ENCODE measurements around the gene CAPN11. TPM values are rescaled to one million over a fixed set of nuclear protein-coding genes. Genes with fewer than 3 reads are reported as not detected.

CAPN11 gene
- total RNA-seq, 1 experiment from 2014 or later, result not detected

DNA sequence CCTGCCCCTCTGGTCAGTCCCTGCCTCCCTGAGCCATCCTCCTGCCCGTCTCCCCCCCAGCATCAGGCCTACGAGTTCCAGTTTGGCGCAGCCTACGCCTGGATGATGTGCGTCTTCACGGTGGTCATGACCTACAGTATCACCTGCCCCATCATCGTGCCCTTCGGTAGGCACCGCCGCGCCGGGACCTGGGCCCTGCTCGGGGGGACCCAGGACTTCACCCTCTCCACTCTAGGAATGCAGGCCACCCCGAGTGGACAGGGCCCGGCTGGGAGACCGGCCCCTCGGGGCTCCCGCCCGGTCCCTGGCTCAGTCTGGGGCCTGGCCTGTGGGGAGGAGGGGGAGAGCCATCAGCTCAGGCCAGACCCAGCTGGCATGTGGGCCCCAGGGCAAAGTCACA is 6.1 kb upstream of the CAPN11 start:
- Histone ChIP-seq H3K79me2 (ENCODE audit: insufficient read depth, low read length) (no peaks in the 10 kb centered on the region), H3K27ac (ENCODE audit: low read depth, low read length) (no peak overlapping the region), H3K4me3 (replicated peaks in 1 of 2; ENCODE audit: low read depth in 1 of 2, low read length in 2 of 2) (no peak overlapping the region), H3K9ac (ENCODE audit: low read length) (no peak overlapping the region), H3K4me2 (ENCODE audit: low read length) (no peak overlapping the region), H3K9me3 (ENCODE audit: control insufficient read depth in 1 of 2, insufficient read depth in 1 of 2, low read depth in 1 of 2, low read length in 2 of 2) (no peaks in the 10 kb centered on the region), H4K20me1 (ENCODE audit: insufficient read depth) (no peaks in the 10 kb centered on the region), H3K36me3 (ENCODE audit: control insufficient read depth in 1 of 2, insufficient read depth in 2 of 2, low read length in 2 of 2) (peaks cover 7 to 8% of the 10 kb centered on the region in 2 experiments; a peak in 3 of 4 replicates), H3K4me1 (ENCODE audit: control insufficient read depth in 1 of 2, insufficient read depth in 2 of 2, low read length in 2 of 2) (peaks cover 0 to 6% of the 10 kb centered on the region in 2 experiments; a peak in 1 of 4 replicates), H2AFZ (ENCODE audit: low read depth, low read length, poor library complexity, severe bottlenecking) (no peak overlapping the region), H3K27me3 (ENCODE audit: insufficient read depth, low read length) (no peaks in the 10 kb centered on the region), H3K9me2 (ENCODE audit: insufficient read depth) (no peaks in the 10 kb centered on the region)
- ChIA-PET POLR2A (no interaction called here), RAD21 (ENCODE audit: low non-redundant PET in 1 of 2, low total read pairs in 2 of 2, uncharacterized antibody in 2 of 2, unreplicated experiment in 2 of 2) (no interaction called here), CTCF (interaction anchor here (0.9 kb wide), 1 partner anchor 56 kb away, joined by 3 read pairs; no protein-coding TSS in a partner anchor)
- DNase-seq (ENCODE audit: low read depth, low spot score) (no peak), ATAC-seq (no peak)
- intact Hi-C loops (cut with micrococcal nuclease), result no loop called here
- TF ChIP-seq, protein P1, sequence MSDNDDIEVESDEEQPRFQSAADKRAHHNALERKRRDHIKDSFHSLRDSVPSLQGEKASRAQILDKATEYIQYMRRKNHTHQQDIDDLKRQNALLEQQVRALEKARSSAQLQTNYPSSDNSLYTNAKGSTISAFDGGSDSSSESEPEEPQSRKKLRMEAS (IDR thresholded peaks at IDR 0.05), result no peak
- TF ChIP-seq POLR2AphosphoS5 (IDR thresholded peaks at IDR 0.05; ENCODE audit: low read depth, low read length) (no peak), SP1 (IDR thresholded peaks at IDR 0.05; ENCODE audit: low read depth) (no peak), RAD21 (IDR thresholded peaks at IDR 0.05; ENCODE audit: low read depth) (no peak), EZH2 (IDR thresholded peaks at IDR 0.05) (no peak), ZNF274 (IDR thresholded peaks at IDR 0.05; ENCODE audit: low read depth, low read length) (no peak), FOSL1 (IDR thresholded peaks at IDR 0.05; ENCODE audit: low read depth) (no peak), SIN3A (IDR thresholded peaks at IDR 0.05; ENCODE audit: low read depth) (no peak), TCF7L2 (IDR thresholded peaks at IDR 0.05; ENCODE audit: borderline replicate concordance, extremely low read depth, insufficient read depth, insufficient read length) (no peak), JUND (IDR thresholded peaks at IDR 0.05) (no peak), CEBPB (IDR thresholded peaks at IDR 0.05; ENCODE audit: low read depth) (no peak), POLR2A (IDR thresholded peaks at IDR 0.05; ENCODE audit: borderline replicate concordance, extremely low read depth, insufficient read depth, insufficient read length) (no peak), SRF (IDR thresholded peaks at IDR 0.05; ENCODE audit: low read depth) (no peak), ZFX (IDR thresholded peaks at IDR 0.05) (no peak), EZH2phosphoT487 (IDR thresholded peaks at IDR 0.05; ENCODE audit: borderline replicate concordance) (no peak), ELF1 (IDR thresholded peaks at IDR 0.05; ENCODE audit: borderline replicate concordance, low read depth) (no peak), EGR1 (IDR thresholded peaks at IDR 0.05; ENCODE audit: low read depth) (no peak)
- TF ChIP-seq, protein P2, sequence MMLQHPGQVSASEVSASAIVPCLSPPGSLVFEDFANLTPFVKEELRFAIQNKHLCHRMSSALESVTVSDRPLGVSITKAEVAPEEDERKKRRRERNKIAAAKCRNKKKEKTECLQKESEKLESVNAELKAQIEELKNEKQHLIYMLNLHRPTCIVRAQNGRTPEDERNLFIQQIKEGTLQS (IDR thresholded peaks at IDR 0.05), result no peak
- TF ChIP-seq, protein P3, sequence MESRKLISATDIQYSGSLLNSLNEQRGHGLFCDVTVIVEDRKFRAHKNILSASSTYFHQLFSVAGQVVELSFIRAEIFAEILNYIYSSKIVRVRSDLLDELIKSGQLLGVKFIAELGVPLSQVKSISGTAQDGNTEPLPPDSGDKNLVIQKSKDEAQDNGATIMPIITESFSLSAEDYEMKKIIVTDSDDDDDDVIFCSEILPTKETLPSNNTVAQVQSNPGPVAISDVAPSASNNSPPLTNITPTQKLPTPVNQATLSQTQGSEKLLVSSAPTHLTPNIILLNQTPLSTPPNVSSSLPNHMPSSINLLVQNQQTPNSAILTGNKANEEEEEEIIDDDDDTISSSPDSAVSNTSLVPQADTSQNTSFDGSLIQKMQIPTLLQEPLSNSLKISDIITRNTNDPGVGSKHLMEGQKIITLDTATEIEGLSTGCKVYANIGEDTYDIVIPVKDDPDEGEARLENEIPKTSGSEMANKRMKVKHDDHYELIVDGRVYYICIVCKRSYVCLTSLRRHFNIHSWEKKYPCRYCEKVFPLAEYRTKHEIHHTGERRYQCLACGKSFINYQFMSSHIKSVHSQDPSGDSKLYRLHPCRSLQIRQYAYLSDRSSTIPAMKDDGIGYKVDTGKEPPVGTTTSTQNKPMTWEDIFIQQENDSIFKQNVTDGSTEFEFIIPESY (IDR thresholded peaks at IDR 0.05; ENCODE audit: extremely low read depth, insufficient replicate concordance, low read length), result no peak
- BruUV-seq (replicated peaks), result no TSS peak

Measured in HCT116 (cell line).